SU-DHL-6 (cell line): ENCODE results near the gene SAMD14.

ENCODE experiments used
- H2AFZ ChIP-seq: fragments of 200-600 bp; sonication (generic); 2 replicates; pipeline ENCODE4 v1.6.1; 2014; ENCODE audit warnings: low read depth, mild to moderate bottlenecking, moderate library complexity, mixed read lengths, antibody characterized with exemption, low read length; ENCODE audit not compliant: severe bottlenecking
- H3F3A ChIP-seq: fragments of 200-600 bp; shearing (Covaris generic); 2 replicates; pipeline ENCODE4 v1.6.0; 2016; ENCODE audit warnings: antibody characterized with exemption, mild to moderate bottlenecking; ENCODE audit not compliant: insufficient read depth
- H3K27ac ChIP-seq: fragments of 200-600 bp; sonication (generic); 2 replicates; pipeline ENCODE4 v1.5.1; 2016; ENCODE audit warnings: low read depth, mild to moderate bottlenecking, low read length, moderate library complexity, mixed read lengths
- H3K27me3 ChIP-seq: fragments of 200-600 bp; sonication (generic), shearing (Covaris generic); 2 replicates; pipeline ENCODE4 v1.6.0; 2014; ENCODE audit warnings: mild to moderate bottlenecking, low read length
- H3K36me3 ChIP-seq: fragments of 200-600 bp; sonication (generic); 2 replicates; pipeline ENCODE4 v1.6.1; 2014; ENCODE audit warnings: mild to moderate bottlenecking, low read length, mixed read lengths
- H3K4me2 ChIP-seq: fragments of 300-600, 200-600 bp; shearing (Covaris generic), sonication (generic); 2 replicates; pipeline ENCODE4 v1.6.0; 2014; ENCODE audit warnings: low read length, low read depth, mild to moderate bottlenecking; ENCODE audit not compliant: poor library complexity, severe bottlenecking
- H3K4me3 ChIP-seq: fragments of 200-600 bp; sonication (generic); 2 replicates; pipeline ENCODE4 v1.5.1; 2014; ENCODE audit warnings: antibody characterized with exemption, low read length, mild to moderate bottlenecking, mixed read lengths; ENCODE audit not compliant: insufficient read depth, poor library complexity, severe bottlenecking
- H3K79me2 ChIP-seq: fragments of 200-600 bp; sonication (generic); 2 replicates; pipeline ENCODE4 v1.6.1; 2014; ENCODE audit warnings: mild to moderate bottlenecking, low read length, moderate library complexity; ENCODE audit not compliant: insufficient read depth
- H3K9ac ChIP-seq: fragments of 200-600 bp; sonication (generic); 2 replicates; pipeline ENCODE4 v1.7.0; 2014; ENCODE audit warnings: mild to moderate bottlenecking, low read length
- H3K9me2 ChIP-seq: fragments of 200-600 bp; sonication (generic); replicated peaks from 2 replicates; pipeline ENCODE4 v1.6.1; 2014; ENCODE audit warnings: low read length; ENCODE audit not compliant: insufficient read depth
- H3K9me3 ChIP-seq: fragments of 200-600 bp; sonication (generic); 2 replicates; pipeline ENCODE4 v1.6.1; 2014; ENCODE audit warnings: low read length, mixed read lengths; ENCODE audit not compliant: insufficient read depth
- H4K20me1 ChIP-seq: fragments of 200-600 bp; sonication (generic); 2 replicates; pipeline ENCODE4 v1.6.1; 2014; ENCODE audit warnings: low read depth, mild to moderate bottlenecking, antibody characterized with exemption, low read length, moderate library complexity, mixed read lengths
- CTCF ChIP-seq: fragments of 200-600 bp; sonication (generic); IDR thresholded peaks from one replicate; pipeline ENCODE4 v1.5.1; 2017; ENCODE audit warnings: antibody characterized with exemption, mild to moderate bottlenecking, low read length, moderate library complexity; ENCODE audit not compliant: insufficient read depth, poor library complexity, severe bottlenecking
- EZH2phosphoT487 ChIP-seq: fragments of 200-600 bp; sonication (generic), shearing (Covaris generic); conservative IDR thresholded peaks from 2 replicates; pipeline ENCODE4 v1.6.1; 2018; ENCODE audit warnings: mild to moderate bottlenecking, antibody characterized with exemption, low read length, moderate library complexity, mixed read lengths

The SAMD14 gene

GRCh38 chr17:50080096-50080480 is 49.9 kb downstream of the SAMD14 start:
- H3K27ac ChIP-seq, result peak overlapping the region; percentile 43
- H2AFZ ChIP-seq, result no peak overlapping the region
- H3K36me3 ChIP-seq, result no peaks in the 10 kb centered on the region
- H3K9me3 ChIP-seq, result no peaks in the 10 kb centered on the region
- H3K27me3 ChIP-seq, result no peaks in the 10 kb centered on the region
- H3F3A ChIP-seq, result peaks cover 3% of the 10 kb centered on the region; the same call in 1 of the 2 replicates
- no peak overlapping the region for H3K4me3 ChIP-seq
- no peak for TF ChIP-seq CTCF
- TF ChIP-seq EZH2phosphoT487, result no peak
- H3K4me2 ChIP-seq, result no peak overlapping the region
- no peak overlapping the region for H3K9ac ChIP-seq
- H4K20me1 ChIP-seq, result no peaks in the 10 kb centered on the region
- H3K79me2 ChIP-seq, result no peaks in the 10 kb centered on the region
- H3K9me2 ChIP-seq, result no peaks in the 10 kb centered on the region

DNA sequence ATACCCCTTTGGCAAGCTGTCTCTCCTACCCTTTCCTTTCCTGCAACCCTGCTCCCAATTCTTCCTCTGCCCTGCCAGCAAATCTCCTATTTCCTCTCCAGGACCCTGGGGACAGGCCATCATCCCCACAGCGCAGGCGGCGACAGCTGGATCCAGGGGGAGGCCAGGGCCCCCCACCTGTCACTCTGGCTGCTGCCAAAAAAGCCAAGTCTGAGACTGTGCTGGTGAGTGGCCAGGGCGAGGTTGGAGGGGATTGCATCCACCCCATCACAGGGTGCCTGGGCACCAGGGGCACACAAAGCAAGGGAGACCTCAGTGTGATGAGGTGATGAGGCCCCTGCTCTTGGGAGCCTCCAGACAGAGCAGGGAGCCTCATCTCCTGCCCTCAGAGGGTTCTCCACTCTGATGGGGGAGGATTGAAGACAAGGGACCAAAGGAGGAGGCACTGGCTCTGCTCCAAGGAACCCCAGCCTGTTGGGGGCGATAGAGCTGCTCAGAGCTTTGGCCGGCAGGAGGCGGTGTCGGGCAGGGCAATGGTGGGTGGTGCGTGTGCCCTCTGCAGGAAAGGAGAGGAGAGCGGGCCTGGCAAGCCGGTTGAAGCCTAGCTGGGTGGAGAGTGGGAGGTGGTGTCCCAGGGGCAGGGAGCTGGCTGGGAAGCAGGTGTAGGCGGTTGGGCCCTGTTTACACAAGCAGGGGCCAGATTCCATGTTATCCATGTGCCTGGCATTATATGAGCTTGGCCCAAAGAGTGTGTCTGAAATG is 50.4 kb downstream of the SAMD14 start:
- H3K9ac ChIP-seq, result no peak overlapping the region
- H3F3A ChIP-seq, result peaks cover 3% of the 10 kb centered on the region; the same call in 1 of the 2 replicates
- H3K79me2 ChIP-seq, result no peaks in the 10 kb centered on the region
- H3K4me3 ChIP-seq, result no peak overlapping the region
- H3K27me3 ChIP-seq, result no peaks in the 10 kb centered on the region
- no peak overlapping the region for H3K4me2 ChIP-seq
- TF ChIP-seq CTCF (peak; percentile 99), EZH2phosphoT487 (no peak)
- H3K36me3 ChIP-seq, result no peaks in the 10 kb centered on the region
- H2AFZ ChIP-seq, result no peak overlapping the region
- no peaks in the 10 kb centered on the region for H3K9me3 ChIP-seq
- H3K27ac ChIP-seq, result no peak overlapping the region
- H4K20me1 ChIP-seq, result no peaks in the 10 kb centered on the region
- H3K9me2 ChIP-seq, result no peaks in the 10 kb centered on the region

- H3K9ac ChIP-seq, result no peak overlapping the region
- TF ChIP-seq CTCF (no peak), EZH2phosphoT487 (no peak)
- H3K36me3 ChIP-seq, result no peaks in the 10 kb centered on the region
- H3K27me3 ChIP-seq, result no peaks in the 10 kb centered on the region
- no peaks in the 10 kb centered on the region for H3K9me3 ChIP-seq
- no peaks in the 10 kb centered on the region for H3K9me2 ChIP-seq
- no peak overlapping the region for H3K4me2 ChIP-seq
- H3F3A ChIP-seq, result no peaks in the 10 kb centered on the region
- H4K20me1 ChIP-seq, result no peaks in the 10 kb centered on the region
- H2AFZ ChIP-seq, result no peak overlapping the region
- H3K27ac ChIP-seq, result no peak overlapping the region
- no peak overlapping the region for H3K4me3 ChIP-seq
- no peaks in the 10 kb centered on the region for H3K79me2 ChIP-seq
These were observed 51.5 kb downstream of the SAMD14 start for GRCh38 chr17:50078430-50078829.
